HCT116 (cell line): ENCODE results near the gene MRPL11. TPM values are rescaled to one million over a fixed set of nuclear protein-coding genes. Genes with fewer than 3 reads are reported as not detected.

Experiments used
- ATAC-seq: fragments of 200-7000 bp; cut with Tn5 transposase; 2 replicates; pipeline ENCODE4 v1.9.1; 2020; ENCODE audit warnings: mild to moderate bottlenecking, moderate library complexity
- BruUV-seq: library from RNA; stranded (reverse); fragments of 400-500 nt; replicated peaks from 2 replicates; lab custom pipeline; 2021; lab: Mats Ljungman, UMichigan
- CTCF ChIA-PET: fragments of 300-600 bp; sonication (Branson Sonifier 250); formaldehyde crosslinking; loops from one replicate; lab custom pipeline; 2021; ENCODE audit warnings: antibody characterized with exemption; lab: Charles Lee
- POLR2A ChIA-PET: fragments of 300-600, 350-600 bp; sonication (Branson Sonifier 250); formaldehyde crosslinking; loops from one replicate; lab custom pipeline; 2021; ENCODE audit warnings: antibody characterized with exemption; lab: Charles Lee
- RAD21 ChIA-PET, 2 experiments: fragments of 300-600 bp; sonication (Branson Sonifier 250); formaldehyde crosslinking; loops; one replicate each; lab custom pipeline; 2023; ENCODE audit warnings: low total read pairs in 2 of 2; ENCODE audit not compliant: uncharacterized antibody in 2 of 2, unreplicated experiment in 2 of 2, low non-redundant PET in 1 of 2; lab: Charles Lee
- DNase-seq: peaks from one replicate; pipeline ENCODE4 v3.0.0-alpha.2; 2010; ENCODE audit warnings: low read depth, low spot score
- H2AFZ ChIP-seq: fragments of 200-600 bp; shearing (Covaris generic), sonication (generic); 2 replicates; pipeline ENCODE4 v1.6.1; 2017; ENCODE audit warnings: low read depth, mixed run types, mixed read lengths, antibody characterized with exemption, low read length; ENCODE audit not compliant: poor library complexity, severe bottlenecking
- H3K27ac ChIP-seq: 2 replicates; pipeline ENCODE4 v1.5.1; 2012; ENCODE audit warnings: low read depth, low read length
- H3K27me3 ChIP-seq: fragments of 200-600 bp; sonication (generic); 2 replicates; pipeline ENCODE4 v1.6.1; 2016; ENCODE audit warnings: mixed run types, low read length, mixed read lengths; ENCODE audit not compliant: insufficient read depth
- H3K36me3 ChIP-seq, 2 experiments: fragments of 200-500 bp in 1 of 2; fragments of 200-600 bp in 1 of 2; sonication (Bioruptor generic) in 1 of 2; sonication (generic) in 1 of 2; 2 replicates each; pipeline versions ENCODE4 v1.5.1 to v1.6.1; 2014 to 2016; ENCODE audit warnings: low read length in 2 of 2, inconsistent platforms in 1 of 2, mixed read lengths in 1 of 2, mixed run types in 1 of 2; ENCODE audit not compliant: insufficient read depth in 2 of 2, control insufficient read depth in 1 of 2
- H3K4me1 ChIP-seq, 2 experiments: fragments of 200-600 bp in 1 of 2; sonication (generic) in 1 of 2; 2 replicates each; pipeline versions ENCODE4 v1.5.1 to v1.6.1; 2012 to 2017; ENCODE audit warnings: low read length in 2 of 2, inconsistent platforms in 1 of 2, mild to moderate bottlenecking in 1 of 2, mixed read lengths in 1 of 2, mixed run types in 1 of 2, moderate library complexity in 1 of 2; ENCODE audit not compliant: insufficient read depth in 2 of 2, control insufficient read depth in 1 of 2
- H3K4me2 ChIP-seq: fragments of 200-600 bp; sonication (generic); 2 replicates; pipeline ENCODE4 v1.6.1; 2017; ENCODE audit warnings: mixed run types, low read length, mixed read lengths
- H3K4me3 ChIP-seq, 2 experiments: fragments of 200-600 bp in 1 of 2; sonication (generic) in 1 of 2; replicated peaks in 1 of 2; 2 replicates each; pipeline ENCODE4 v1.5.1; 2011 to 2016; ENCODE audit warnings: low read length in 2 of 2, control low read depth in 1 of 2, low read depth in 1 of 2, mild to moderate bottlenecking in 1 of 2, mixed read lengths in 1 of 2, mixed run types in 1 of 2
- H3K79me2 ChIP-seq: fragments of 200-600 bp; sonication (generic); 2 replicates; pipeline ENCODE4 v1.6.1; 2017; ENCODE audit warnings: mild to moderate bottlenecking, mixed run types, low read length, moderate library complexity, mixed read lengths; ENCODE audit not compliant: insufficient read depth
- H3K9ac ChIP-seq: fragments of 200-600 bp; sonication (generic); 2 replicates; pipeline ENCODE4 v1.6.1; 2016; ENCODE audit warnings: low read length, mixed read lengths
- H3K9me2 ChIP-seq: fragments of 200-600 bp; sonication (generic), shearing (Covaris generic); 2 replicates; pipeline ENCODE4 v1.6.1; 2017; ENCODE audit warnings: mixed run types, mild to moderate bottlenecking, moderate library complexity; ENCODE audit not compliant: insufficient read depth
- H3K9me3 ChIP-seq, 2 experiments: fragments of 200-500 bp in 1 of 2; fragments of 200-600 bp in 1 of 2; sonication (Bioruptor generic) in 1 of 2; sonication (generic) in 1 of 2; 2 replicates each; pipeline ENCODE4 v1.6.1; 2014 to 2017; ENCODE audit warnings: low read length in 2 of 2, mixed read lengths in 2 of 2, inconsistent platforms in 1 of 2, low read depth in 1 of 2, mild to moderate bottlenecking in 1 of 2, mixed run types in 1 of 2, moderate library complexity in 1 of 2; ENCODE audit not compliant: control insufficient read depth in 1 of 2, insufficient read depth in 1 of 2
- H4K20me1 ChIP-seq: fragments of 200-600 bp; sonication (generic), shearing (Covaris generic); 2 replicates; pipeline ENCODE4 v1.6.1; 2017; ENCODE audit warnings: mixed run types, mild to moderate bottlenecking, moderate library complexity; ENCODE audit not compliant: insufficient read depth
- CTCF ChIP-seq, 3 experiments: fragments of 200-600 bp in 1 of 3; sonication (generic) in 1 of 3; IDR thresholded peaks in 2 of 3; conservative IDR thresholded peaks in 1 of 3; 2 replicates each; pipeline ENCODE4 v1.5.1; 2012 to 2017; ENCODE audit warnings: low read depth in 2 of 3, low read length in 2 of 3, antibody characterized with exemption in 1 of 3, borderline replicate concordance in 1 of 3, control low read depth in 1 of 3, mild to moderate bottlenecking in 1 of 3, mixed read lengths in 1 of 3, mixed run types in 1 of 3, moderate library complexity in 1 of 3; ENCODE audit not compliant: insufficient read depth in 1 of 3
- EGR1 ChIP-seq: IDR thresholded peaks from 2 replicates; pipeline ENCODE4 v1.6.1; 2012; ENCODE audit warnings: low read depth
- ELF1 ChIP-seq: IDR thresholded peaks from 2 replicates; pipeline ENCODE4 v1.6.1; 2012; ENCODE audit warnings: low read depth, borderline replicate concordance
- EZH2phosphoT487 ChIP-seq: fragments of 200-600 bp; IDR thresholded peaks from 2 replicates; pipeline ENCODE4 v1.6.1; 2018; ENCODE audit warnings: antibody characterized with exemption, borderline replicate concordance
- FOSL1 ChIP-seq: IDR thresholded peaks from 2 replicates; pipeline ENCODE4 v1.6.1; 2012; ENCODE audit warnings: low read depth
- MAX ChIP-seq: IDR thresholded peaks from 2 replicates; pipeline ENCODE4 v1.6.1; 2012
- SIN3A ChIP-seq: IDR thresholded peaks from 2 replicates; pipeline ENCODE4 v1.6.1; 2012; ENCODE audit warnings: low read depth
- SP1 ChIP-seq: IDR thresholded peaks from 2 replicates; pipeline ENCODE4 v1.6.1; 2012; ENCODE audit warnings: low read depth
- TCF7L2 ChIP-seq: IDR thresholded peaks from 2 replicates; pipeline ENCODE4 v1.7.0; 2011; ENCODE audit warnings: borderline replicate concordance, inconsistent platforms; ENCODE audit not compliant: insufficient read depth, insufficient read length; ENCODE audit errors: extremely low read depth
- ZFX ChIP-seq: fragments of 450-650 bp; IDR thresholded peaks from 2 replicates; pipeline ENCODE4 v1.6.1; 2017
- intact Hi-C: fragments of 100-400 bp; cut with micrococcal nuclease; formaldehyde crosslinking; loops from 2 replicates; pipeline ENCODE4 v1.10.0; 2022
- total RNA-seq: library from RNA; stranded (reverse); gene quantifications from one replicate; pipeline ENCODE4 v1.2.1, GENCODE V29; 2021; ENCODE audit not compliant: unreplicated experiment
- TF ChIP-seq, protein P1 (sequence below): IDR thresholded peaks from 2 replicates; pipeline ENCODE4 v1.6.1; 2011; ENCODE audit warnings: mild to moderate bottlenecking, low read length, moderate library complexity; ENCODE audit not compliant: insufficient replicate concordance; ENCODE audit errors: extremely low read depth
- TF ChIP-seq, protein P2 (sequence below): IDR thresholded peaks from 2 replicates; pipeline ENCODE4 v1.6.1; 2012

MRPL11 gene
- total RNA-seq, 1 experiment from 2014 or later = 126 TPM

DNA sequence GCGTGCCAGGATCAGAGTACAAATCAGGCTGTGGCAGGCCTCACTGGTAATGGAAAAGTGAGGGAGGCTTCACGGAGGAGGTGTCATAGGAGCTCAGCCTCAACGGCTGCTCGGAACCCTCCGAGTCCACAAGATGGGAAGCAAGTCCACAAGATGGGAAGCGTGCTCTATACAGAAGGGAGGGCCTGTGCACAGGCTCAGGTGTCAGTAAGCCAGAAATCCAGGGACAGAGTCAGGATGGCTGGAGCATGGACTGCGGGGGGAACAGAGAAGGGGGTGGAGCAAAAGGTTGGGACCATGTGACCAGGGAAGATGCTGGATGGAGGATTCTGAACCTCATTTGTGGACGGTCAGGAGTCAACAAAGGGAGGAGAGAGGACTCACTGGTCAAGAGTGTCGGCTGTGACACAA, 38.2 kb upstream of the MRPL11 start (continued):
- TF ChIP-seq CTCF (IDR thresholded peaks at IDR 0.05 in 2 of 3, conservative IDR thresholded peaks at IDR 0.05 in 1 of 3; ENCODE audit: borderline replicate concordance in 1 of 3, insufficient read depth in 1 of 3, low read depth in 2 of 3, low read length in 2 of 3) = no peak
- no peak for TF ChIP-seq SIN3A
- TF ChIP-seq MAX = no peak
- TF ChIP-seq FOSL1 = no peak

DNA sequence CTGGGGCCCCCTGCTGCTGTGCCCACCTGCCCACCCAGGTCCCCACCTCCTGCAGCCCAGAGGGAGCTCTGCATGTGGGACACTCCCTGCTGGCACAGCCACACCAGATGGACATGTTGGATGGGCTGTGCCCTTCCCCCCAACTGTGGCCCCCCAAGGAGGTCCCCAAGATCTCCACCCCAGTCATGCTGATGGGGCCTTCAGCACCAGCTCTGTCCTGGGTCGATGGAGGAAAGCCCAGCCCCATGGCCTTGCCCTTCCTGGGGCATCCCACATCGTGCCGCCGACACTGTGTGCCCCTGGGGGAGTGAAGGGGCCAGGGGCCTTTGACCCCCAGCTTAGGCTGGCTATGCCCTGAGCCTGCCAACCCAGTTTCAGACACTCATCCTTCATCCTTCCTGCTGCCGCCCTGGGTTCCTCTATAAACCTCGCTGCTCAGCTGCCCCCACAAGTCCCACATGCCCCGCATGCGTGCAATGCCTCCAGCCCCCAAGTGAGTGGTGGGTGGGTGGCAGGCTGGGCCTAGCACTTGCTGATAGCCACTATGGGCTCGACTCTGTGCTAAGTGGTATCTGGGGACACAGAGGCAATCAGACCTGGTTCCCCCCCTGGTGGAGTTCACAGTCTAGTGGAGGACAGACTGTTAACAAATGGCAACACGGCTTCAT, 37.7 kb upstream of the MRPL11 start:
- no peak overlapping the region for H3K4me2 ChIP-seq
- ATAC-seq (no peak), DNase-seq (no peak)
- H3K9me2 ChIP-seq = no peaks in the 10 kb centered on the region
- peaks cover 8 to 10% of the 10 kb centered on the region in 2 experiments; a peak in 2 of 4 replicates for H3K36me3 ChIP-seq
- no peaks in the 10 kb centered on the region for H3K9me3 ChIP-seq
- ChIA-PET POLR2A (no interaction called here), CTCF (interaction anchor here (0.9 kb wide), 1 partner anchor 91 kb away, joined by 3 read pairs; no protein-coding TSS in a partner anchor), RAD21 (no interaction called here)
- peaks cover 6% of the 10 kb centered on the region; the same call in 1 of the 2 replicates for H3K79me2 ChIP-seq
- no TSS peak for BruUV-seq
- peaks cover 6 to 15% of the 10 kb centered on the region in 2 experiments; a peak in 1 of 4 replicates for H3K4me1 ChIP-seq
- H3K4me3 ChIP-seq = no peak overlapping the region
- no peak overlapping the region for H2AFZ ChIP-seq
- H4K20me1 ChIP-seq = no peaks in the 10 kb centered on the region
- no peak overlapping the region for H3K27ac ChIP-seq
- TF ChIP-seq SP1 = no peak
- TF ChIP-seq ZFX = no peak
- TF ChIP-seq CTCF (IDR thresholded peaks at IDR 0.05 in 2 of 3, conservative IDR thresholded peaks at IDR 0.05 in 1 of 3; ENCODE audit: borderline replicate concordance in 1 of 3, insufficient read depth in 1 of 3, low read depth in 2 of 3, low read length in 2 of 3) = no peak
- TF ChIP-seq, protein P1, sequence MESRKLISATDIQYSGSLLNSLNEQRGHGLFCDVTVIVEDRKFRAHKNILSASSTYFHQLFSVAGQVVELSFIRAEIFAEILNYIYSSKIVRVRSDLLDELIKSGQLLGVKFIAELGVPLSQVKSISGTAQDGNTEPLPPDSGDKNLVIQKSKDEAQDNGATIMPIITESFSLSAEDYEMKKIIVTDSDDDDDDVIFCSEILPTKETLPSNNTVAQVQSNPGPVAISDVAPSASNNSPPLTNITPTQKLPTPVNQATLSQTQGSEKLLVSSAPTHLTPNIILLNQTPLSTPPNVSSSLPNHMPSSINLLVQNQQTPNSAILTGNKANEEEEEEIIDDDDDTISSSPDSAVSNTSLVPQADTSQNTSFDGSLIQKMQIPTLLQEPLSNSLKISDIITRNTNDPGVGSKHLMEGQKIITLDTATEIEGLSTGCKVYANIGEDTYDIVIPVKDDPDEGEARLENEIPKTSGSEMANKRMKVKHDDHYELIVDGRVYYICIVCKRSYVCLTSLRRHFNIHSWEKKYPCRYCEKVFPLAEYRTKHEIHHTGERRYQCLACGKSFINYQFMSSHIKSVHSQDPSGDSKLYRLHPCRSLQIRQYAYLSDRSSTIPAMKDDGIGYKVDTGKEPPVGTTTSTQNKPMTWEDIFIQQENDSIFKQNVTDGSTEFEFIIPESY = no peak
- no peak for TF ChIP-seq ELF1
- TF ChIP-seq EGR1 = no peak
- TF ChIP-seq, protein P2, sequence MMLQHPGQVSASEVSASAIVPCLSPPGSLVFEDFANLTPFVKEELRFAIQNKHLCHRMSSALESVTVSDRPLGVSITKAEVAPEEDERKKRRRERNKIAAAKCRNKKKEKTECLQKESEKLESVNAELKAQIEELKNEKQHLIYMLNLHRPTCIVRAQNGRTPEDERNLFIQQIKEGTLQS = no peak
- no peak for TF ChIP-seq EZH2phosphoT487
- no peak for TF ChIP-seq MAX
- no peak for TF ChIP-seq SIN3A
- TF ChIP-seq TCF7L2 = no peak
- H3K27me3 ChIP-seq = no peaks in the 10 kb centered on the region
- H3K9ac ChIP-seq = no peak overlapping the region
- intact Hi-C loops = no loop called here
